Renal cortical epithelial cell (primary cell): Measurements from ENCODE around the gene FKBP5. TPM values are rescaled to one million over a fixed set of nuclear protein-coding genes. Genes with fewer than 3 reads are reported as not detected.

Experiments
- DNase-seq: peaks from one replicate; pipeline ENCODE4 v3.0.0-alpha.2; 2011; ENCODE audit warnings: low read depth
- total RNA-seq: library from RNA; depleted of rRNA; stranded (reverse); fragments of >200 nt; gene quantifications from 2 replicates; pipeline ENCODE4 v1.2.3, GENCODE V29; 2014

Gene FKBP5
- total RNA-seq, 1 donor from 2014 or later: 146 TPM

DNA sequence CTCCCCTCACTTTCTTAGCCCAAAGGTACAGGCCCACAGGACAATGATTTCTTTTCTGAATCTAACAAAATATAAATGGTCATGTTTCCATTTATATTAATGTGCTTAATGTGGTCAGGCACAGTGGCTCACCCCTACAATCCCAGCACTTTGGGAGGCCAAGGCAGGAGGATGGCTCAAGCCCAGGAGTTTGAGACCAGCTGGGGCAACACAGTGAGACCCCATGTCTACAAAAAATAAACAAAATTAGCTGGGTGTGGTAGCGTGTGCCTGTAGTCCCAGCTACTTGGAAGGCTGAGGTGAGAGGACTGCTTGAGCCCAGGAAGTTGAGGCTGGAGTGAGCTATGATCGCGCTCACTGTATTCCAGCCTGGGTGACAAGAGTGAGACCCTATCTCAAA, 98.8 kb downstream of the FKBP5 start:
- DNase-seq: no peak

GRCh38 chr6:35589201-35589739, 99.4 kb downstream of the FKBP5 start:
- no peak for DNase-seq

GRCh38 chr6:35587167-35587566, 101.5 kb downstream of the FKBP5 start:
- no peak for DNase-seq

DNA sequence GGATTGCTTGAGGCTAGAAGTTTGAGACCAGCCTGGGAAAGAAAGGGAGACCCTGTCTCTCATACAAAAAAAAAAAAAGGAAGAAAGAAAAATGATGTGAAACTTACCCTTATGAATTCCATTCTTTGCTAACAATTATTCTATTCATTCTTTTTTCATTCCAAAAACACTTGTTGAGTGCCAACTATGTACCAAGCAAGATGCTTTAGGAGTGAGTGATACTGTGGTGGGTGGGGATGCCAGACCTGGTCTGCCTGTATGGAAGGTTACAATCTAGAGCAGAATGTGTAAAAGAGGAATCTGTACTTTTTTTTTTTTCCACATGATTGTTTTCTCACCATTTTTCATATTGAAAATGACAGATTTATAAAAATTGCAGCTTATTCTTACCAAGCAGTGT, 102.2 kb downstream of the FKBP5 start:
- no peak for DNase-seq

- no peak for DNase-seq
These were observed 103.1 kb downstream of the FKBP5 start for GRCh38 chr6:35585658-35586057.

GRCh38 chr6:35583893-35584688, 104.6 kb downstream of the FKBP5 start:
- peak; percentile 82 for DNase-seq

GRCh38 chr6:35582315-35582714, 106.4 kb downstream of the FKBP5 start:
- DNase-seq: no peak

GRCh38 chr6:35581633-35582032, 107.1 kb downstream of the FKBP5 start:
- DNase-seq: no peak

DNA sequence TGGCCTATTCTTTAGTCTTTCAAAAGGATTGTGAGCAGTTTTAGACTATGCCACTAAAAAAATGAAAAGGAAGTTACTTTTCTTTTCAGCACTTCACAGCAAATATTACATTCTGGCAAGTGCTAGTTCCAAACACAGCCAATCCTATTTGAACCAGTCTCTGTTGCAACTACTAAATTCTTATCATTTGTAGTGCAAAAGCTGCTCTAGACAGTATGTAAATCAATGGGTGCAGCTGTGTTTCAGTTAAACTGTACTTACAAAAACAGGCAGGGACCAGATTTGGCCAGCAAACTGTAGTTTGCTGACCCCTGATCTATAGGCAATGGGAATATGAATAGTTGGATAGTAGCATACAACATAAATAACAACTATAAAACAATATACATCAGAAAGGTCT, 107.9 kb downstream of the FKBP5 start:
- DNase-seq: no peak

GRCh38 chr6:35576682-35577081, 112.0 kb downstream of the FKBP5 start:
- DNase-seq: no peak

DNA sequence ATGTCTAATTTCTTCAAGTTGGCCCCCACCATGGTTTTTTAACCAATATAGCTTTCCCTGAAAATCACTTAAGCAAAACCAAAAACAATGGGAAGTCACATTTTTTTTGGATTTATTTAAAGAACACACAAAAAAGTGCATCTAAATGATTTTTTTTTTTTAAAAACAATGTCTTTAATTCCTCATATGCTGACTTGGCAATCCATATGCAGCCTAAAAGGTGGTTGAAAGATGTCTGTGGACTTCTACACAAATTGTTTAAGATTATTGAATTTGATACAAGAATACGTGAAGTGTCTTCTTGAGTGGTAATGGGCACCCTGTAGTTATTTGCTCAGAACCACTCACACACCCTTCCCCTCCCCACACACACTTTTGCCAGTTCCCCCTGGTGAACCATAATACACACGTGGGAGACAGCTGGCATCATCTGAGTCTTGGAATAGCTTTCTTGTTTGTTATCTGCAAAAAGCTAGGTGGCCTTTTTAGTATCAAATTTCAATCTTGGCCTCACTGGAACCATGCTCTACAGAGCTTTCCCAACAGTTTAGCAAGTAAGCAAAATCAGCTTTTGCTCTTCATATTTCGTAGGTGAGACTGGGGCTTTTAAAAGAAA, 115.1 kb downstream of the FKBP5 start:
- no peak for DNase-seq

DNA sequence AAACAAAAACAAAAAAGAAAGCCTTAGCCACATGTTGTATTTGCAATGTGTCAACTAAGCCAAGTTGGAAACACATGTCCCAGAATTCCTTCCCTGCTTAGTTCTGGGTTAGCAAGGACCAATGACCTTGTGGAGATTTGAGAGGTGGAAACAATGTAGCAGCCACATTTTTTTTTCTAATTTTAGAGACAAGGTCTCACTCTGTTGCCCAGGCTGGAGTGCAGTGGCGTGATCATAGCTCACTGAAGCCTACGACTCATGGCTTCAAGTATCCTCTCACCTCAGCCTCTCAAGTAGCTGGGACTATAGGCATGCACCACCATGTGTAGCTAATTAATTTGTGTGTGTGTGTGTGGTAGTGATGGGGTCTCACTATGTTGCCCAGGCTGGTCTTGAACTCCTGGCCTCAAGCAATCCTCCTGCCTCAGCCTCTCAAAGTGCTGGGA, 117.8 kb downstream of the FKBP5 start:
- peak; percentile 45 for DNase-seq

DNA sequence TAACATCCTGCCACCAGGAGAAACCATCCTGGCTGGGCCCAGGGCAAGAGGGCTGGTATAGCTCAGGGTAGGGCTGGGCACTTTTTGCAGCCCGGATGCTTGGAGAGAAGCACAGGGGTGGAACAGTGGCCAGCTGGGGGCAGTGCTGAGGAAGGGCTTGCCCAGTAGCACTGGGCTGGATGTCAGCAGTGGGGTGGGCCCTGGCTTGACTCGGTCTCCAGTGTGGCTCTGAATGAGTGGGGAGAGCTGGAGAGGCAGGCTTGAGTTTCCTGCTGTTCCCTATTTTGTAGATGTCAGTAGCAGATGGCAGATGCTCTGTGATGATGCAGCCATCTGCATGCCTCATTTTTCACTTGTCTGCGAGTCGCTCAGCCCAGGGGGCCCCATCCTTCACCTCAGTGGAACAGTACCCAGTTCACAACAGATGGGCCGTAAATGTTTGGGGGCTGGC, 119.7 kb downstream of the FKBP5 start:
- peak; percentile 36 for DNase-seq

- no peak for DNase-seq
These were observed 121.9 kb downstream of the FKBP5 start for GRCh38 chr6:35566794-35567193.

GRCh38 chr6:35564733-35565132, 124.0 kb downstream of the FKBP5 start:
- no peak for DNase-seq

- peak; percentile 47 for DNase-seq
These were observed 126.7 kb downstream of the FKBP5 start for GRCh38 chr6:35562060-35562459.

- no peak for DNase-seq
These were observed 127.6 kb downstream of the FKBP5 start for GRCh38 chr6:35561113-35561512.

- DNase-seq: no peak
These were observed 130.1 kb downstream of the FKBP5 start for GRCh38 chr6:35558571-35558970.

DNA sequence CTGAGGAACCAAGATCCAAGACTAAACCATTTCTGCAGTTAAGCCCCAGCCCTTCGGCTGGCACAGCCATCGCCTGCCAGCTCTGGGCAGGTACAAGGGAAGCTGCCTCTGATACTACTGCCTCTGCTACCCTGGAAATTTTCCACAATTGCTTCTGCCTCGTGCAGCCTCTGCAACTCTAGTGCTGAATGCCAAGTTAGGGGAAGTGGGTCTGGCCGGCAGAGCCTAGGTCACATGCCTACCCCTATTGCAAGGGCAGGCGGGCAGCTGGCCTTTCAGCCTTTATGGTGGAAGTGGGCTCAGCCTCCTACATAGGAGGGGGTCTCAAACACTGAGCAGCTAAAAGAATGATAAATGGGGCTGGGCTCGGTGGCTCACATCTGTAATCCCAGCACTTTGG, 131.5 kb downstream of the FKBP5 start:
- no peak for DNase-seq

DNA sequence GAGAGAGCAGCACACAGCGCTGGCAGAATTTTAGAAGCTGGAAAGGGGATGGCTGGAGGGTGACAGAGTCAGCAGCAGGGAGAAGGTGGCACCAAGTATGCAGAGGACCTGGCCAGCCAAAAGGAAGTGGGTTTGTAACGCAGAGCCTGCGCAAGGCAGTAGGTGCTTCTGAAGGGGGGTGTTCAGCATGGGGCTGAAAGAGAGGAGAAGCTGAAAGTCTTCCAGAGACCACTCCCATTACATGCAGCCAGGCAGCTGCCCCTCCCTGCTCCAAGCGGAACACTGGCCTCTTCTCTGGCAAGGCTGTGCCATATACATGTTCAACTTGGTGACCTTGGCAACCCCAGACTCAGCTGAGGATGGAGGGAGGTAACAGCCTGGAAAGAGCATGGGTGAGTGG, 133.9 kb downstream of the FKBP5 start:
- no peak for DNase-seq

DNA sequence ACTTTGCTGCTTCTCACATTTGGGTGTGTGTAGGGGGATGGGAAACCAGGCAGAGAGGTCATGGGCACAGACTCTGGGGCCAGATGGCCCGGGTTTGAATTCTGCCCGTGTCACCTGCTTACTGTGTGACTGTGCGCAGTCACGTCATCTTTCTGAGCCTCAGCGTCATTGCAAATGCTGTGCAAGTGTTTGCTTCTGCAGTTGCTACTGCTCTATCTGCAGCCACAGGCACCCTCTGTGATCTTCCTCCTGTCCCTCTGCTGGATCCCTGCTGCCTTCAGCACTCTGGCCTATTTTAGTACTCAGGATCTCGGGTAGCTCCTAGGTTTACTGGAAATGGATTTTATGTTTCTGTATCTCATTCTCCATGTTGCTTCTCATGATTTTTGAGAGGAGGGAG, 135.4 kb downstream of the FKBP5 start:
- no peak for DNase-seq

GRCh38 chr6:35552285-35552917, 136.3 kb downstream of the FKBP5 start:
- peak; percentile 23 for DNase-seq

DNA sequence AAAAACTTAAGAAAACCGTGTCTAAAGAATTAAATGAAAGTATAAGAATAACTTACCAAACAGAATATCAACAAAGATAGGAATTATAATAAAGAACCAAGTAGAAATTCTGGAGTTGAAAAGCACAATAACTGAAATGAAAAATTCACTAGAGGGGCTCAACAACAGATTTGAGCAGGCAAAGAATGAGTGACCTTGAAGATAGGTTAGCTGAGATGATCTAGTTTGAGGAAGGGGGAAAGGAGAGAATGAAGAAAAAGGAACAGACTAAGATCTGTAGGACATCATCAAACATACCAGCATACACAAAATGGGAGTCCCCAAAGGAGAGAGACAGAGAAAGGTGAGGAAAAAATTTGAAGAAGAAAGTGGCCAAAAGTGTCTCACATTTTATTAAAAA, 138.3 kb downstream of the FKBP5 start:
- no peak for DNase-seq
